HG03139 (cell line): ENCODE results near the gene METTL25B.

Experiments
- ATAC-seq: cut with Tn5 transposase; IDR thresholded peaks from one replicate; pipeline ENCODE4 v1.9.1; 2021; ENCODE audit not compliant: unreplicated experiment

The METTL25B gene

GRCh38 chr1:156700736-156701531 is 27.3 kb upstream of the METTL25B start:
- no peak for ATAC-seq

- no peak for ATAC-seq
These were observed 24.9 kb upstream of the METTL25B start for GRCh38 chr1:156703336-156703735.

DNA sequence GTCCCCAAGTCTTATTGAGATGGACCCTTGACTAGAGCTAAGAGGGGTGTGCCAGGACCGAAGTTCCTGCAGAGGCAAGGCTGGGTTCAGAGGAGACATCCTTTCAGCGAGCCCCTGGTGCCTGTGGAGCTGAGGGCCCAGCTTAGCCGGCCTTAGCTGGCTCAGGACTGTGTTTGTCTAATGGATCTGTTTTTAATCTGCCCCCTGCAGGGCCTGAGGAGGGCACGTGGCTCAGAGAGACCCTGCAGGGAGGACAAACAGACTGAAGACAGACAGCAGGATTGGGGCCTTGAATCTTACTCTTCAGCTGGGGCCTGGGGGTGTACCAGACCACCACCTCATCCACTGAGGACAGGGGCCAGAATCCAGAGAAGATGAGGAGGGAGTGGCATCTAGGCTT is 24.5 kb upstream of the METTL25B start:
- no peak for ATAC-seq

DNA sequence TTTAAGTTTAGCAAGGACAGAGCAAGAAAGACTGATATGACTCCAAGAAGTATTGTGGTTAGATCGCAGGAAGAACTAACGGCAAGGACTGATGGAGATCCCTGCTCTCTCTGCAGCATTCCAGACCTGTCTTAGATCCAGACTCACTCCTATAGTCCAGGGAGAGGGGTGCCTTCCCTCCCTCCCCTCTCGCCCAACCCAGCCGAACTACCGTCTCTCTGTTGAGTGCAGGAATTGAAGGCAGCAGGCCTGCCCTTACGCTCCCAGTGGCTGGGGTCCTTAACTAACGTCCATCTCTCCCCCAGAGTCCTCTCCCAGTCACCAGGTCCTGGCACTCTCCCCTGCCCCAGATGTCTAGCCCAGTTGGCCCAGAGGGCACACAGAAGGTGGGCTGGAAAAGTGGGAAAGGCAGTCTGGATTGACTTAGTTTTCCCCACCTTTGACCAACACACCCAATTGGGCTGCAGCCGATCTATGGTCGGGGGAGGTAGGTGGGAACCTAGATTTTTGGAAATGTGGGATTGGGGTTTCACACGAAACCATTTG is 24.0 kb upstream of the METTL25B start:
- no peak for ATAC-seq

- no peak for ATAC-seq
These were observed 23.3 kb upstream of the METTL25B start for GRCh38 chr1:156704930-156705320.

DNA sequence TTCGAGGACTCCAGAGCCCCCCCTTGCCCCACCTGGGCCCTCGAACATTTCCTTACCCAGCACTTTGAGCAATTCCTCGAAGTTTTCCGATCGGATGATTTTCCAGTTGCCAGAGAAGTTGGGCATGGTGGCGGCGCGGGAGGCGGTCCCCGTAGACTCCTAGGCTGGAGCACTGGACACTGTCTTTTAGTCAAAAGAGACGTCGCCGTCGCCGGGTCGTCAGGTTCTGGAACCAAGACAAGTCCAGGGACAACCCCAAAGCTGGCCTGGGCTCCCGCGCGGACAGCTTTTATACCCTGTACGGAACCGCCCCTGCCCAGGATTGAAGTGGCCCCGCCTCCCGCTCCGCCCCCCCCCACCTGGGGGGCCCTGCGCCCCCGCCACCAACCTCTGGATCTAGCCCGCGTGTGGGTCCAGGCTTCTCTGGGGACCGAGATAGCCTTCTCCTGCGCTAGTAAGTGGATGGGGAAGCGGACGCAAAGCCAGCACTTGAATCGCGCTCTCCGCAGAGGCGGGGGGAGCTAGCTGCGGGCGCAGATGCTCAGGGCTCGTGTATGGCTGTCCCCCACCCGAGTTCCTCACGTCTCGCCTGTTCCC is 22.9 kb upstream of the METTL25B start, which contains the start of gene CRABP2:
CRABP2 (minus strand) TSS at position 263 of the 597 bp plus-strand sequence; CDS start at position 126, 137 bp downstream.
- ATAC-seq: no peak

DNA sequence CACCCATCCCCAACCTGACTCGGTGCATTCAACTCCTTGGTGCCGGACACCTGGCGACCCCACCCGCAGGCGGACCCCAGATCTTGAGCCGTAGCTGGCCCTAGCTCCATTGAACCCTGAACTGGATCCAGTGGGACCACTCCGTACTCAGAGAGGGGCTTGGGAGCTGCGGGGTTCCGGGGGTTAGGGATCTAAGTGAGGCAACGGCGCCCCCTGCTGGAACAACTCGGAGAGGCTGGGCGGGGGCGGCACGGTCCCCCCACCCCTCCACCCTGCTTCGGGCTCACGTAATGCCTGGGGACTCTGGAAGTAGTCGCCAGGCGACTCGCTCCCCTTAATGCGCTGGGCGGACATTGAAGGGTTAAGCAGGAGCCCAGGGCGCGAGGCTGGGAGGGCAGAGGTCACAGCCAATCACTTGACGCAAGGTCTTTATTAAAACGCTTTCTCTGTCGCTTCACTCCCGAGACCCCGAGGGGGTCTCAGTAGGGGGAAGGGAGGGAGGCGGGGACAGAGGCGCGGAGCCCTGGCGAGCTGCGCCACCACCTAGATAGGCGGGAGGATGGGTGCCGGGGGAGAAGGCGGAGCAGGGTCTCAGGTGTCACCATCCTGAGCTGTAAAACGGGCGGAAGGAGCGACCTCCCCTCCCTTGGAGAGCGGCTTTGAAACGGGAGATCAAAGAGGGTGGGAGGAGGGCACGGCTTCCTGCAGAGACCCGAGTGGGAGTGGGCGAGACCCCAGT is 22.2 kb upstream of the METTL25B start:
- ATAC-seq: no peak

DNA sequence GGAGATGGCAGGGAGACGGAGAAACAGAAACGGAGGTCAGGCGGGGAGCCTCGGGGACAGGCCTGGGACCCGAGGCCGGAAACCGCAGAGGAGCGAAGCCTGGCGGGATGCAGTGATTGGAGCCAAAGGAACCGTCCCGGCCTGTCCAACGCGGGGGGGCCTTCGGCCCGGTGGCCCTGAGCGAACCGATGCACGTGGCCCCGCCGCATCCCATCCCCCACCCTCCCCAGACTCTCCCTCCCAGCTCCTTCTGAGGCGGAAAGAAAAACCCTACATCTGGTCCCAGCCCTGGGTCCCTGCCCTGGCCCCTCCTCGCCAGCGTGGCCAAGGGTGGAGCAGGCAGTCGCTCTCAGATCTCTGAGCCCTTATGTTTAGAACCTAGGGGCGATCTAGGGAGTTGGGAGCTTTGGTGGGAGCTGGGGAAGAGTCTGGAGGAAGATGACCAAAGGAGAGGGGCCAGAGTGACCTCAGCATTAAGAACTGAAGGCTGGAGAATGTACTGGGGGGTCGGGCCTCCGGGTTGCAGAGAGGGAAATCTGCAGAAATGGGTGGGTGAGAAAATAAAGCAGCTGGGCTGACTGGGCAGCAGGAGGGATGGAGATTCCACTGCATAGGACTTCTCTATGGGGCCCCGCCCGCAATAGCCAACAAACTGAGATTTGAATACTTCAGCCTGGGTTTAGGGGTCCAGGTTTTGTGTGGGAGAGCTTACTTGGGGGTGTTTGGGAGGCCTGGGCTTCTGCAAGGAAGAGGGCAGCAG is 21.4 kb upstream of the METTL25B start:
- ATAC-seq: no peak

DNA sequence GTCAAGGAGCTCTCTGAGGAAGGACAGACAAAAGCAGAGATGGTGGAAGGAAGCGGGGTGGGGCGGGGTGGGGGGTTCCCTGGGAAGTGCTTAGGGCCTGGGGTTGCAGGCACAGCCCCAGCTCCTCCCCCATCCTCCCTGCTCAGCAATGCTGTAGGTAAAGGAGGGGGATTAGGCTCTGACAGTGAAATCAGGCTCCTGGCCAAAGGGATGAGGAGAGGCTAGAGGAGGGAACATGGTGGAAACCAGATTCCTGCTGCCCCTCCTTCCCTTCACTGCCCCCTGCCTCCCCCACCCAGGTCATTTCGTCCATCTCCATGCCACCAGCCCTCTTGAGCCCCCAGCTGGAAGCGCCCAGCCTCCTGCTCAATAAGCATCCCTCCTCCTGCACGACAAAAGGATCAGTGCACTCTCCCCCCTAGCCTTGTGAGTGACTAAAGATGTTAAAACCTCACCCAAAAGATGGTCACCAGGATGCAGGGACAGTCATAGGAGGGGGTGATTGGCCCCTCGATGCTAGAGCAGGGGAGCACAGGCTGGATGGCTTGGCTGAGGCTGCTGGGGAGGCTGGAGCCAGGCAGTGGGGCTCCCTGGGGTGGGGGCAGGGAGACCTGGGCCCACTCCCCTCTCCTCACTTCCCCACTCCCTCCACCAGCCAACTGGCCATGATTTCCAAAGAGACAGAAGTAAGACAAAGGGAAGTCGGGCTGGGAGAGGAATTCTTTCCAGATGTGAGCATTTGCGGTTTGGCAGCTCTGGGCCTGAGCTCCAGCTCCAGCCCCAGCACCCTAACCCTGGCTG is 20.7 kb upstream of the METTL25B start:
- ATAC-seq: no peak

- ATAC-seq: no peak
These were observed 20.0 kb upstream of the METTL25B start for GRCh38 chr1:156708218-156708661.

GRCh38 chr1:156709031-156709430 is 19.2 kb upstream of the METTL25B start:
- ATAC-seq: no peak

- ATAC-seq: no peak
These were observed 18.3 kb upstream of the METTL25B start for GRCh38 chr1:156709757-156710489.

DNA sequence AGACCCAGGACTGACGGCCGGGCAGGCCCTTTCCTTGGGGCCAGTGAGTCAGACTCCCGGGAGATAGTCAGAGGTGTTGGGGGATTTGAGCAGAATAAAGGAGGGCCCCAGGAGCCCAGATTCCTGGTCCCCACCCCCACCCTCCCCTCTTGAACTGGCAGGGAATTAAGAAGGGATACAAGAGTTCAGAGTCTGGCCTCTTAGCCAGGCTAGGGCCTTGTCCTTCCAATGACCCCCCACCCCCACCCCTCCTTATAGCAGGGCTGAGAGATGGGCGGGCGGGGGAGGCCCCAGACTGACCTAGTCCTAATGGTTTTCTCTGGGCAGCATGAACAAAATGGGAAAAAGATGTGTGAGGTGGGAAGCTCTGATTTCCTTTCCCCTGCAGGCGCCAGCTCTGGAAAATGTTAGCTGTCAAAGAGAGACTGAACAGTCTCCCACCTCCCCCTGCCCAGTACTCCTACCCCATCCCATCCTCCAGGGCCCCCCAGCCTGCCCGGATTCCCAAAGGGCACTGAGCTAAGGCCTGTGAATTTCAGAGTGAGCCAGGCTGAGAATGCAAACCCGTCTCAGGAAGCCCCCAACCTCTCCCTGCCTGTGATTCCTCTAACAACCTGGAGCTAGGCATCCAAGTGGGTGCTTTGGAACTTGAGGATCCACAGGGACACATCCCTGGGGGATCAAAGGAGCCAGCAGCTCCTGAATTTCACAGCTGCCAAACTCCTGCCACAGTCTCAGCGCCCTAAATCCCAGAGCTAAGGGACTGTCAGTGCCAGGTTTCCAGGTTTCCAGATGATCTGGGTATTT is 17.1 kb upstream of the METTL25B start:
- ATAC-seq: no peak

- ATAC-seq: no peak
These were observed 15.6 kb upstream of the METTL25B start for GRCh38 chr1:156712626-156713025.

DNA sequence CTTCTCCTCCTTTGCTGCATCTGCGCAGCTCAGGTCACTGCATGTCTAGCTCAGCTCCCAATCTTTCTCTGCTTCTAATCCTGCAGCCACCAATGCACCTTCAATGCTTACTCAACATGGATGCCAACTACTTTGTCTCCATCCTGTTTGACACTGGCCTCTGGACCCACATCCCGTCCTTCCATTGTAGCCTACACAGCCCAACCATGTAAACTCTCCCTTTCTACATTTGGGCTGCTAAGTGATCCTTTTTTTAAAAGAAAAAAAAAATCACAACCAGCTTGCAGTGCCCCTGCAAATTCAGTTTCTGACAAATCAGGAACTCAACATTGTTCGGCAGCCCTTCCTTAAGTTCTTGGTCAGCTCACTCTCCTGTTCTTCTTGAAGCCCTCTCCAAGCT is 13.4 kb upstream of the METTL25B start:
- no peak for ATAC-seq

GRCh38 chr1:156717351-156717750 is 10.9 kb upstream of the METTL25B start:
- ATAC-seq: no peak

DNA sequence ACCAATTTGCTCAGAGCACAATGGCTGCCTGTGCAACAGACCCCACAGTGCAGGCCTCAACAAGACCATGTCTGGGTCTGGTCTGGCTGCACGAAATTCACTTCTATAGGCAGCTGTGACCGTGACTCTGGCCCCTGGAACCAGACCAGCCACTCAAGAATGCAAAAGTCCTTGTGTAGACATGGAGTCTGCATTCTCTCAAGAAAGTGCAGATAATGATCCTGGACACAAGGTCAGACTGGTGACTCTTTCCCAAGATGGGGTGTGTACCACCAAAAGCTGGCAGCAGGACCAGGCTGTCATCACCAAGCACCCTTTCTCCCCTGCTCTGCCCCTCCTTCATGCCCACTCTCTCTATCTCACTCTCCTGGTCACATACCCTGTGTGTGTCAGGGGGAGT is 7.1 kb upstream of the METTL25B start:
- ATAC-seq: no peak

GRCh38 chr1:156721535-156721934 is 6.7 kb upstream of the METTL25B start:
- ATAC-seq: no peak
